Stomach (tissue), 9 donors: ENCODE measurements around the gene WNT11. TPM values are rescaled to one million over a fixed set of nuclear protein-coding genes. Genes with fewer than 3 reads are reported as not detected.

ENCODE experiments used
- DNase-seq, 2 donors: peaks; one replicate each; pipeline versions ENCODE4 v3.0.0 to v3.0.0-alpha.2; 2013 to 2019
- H3K27ac ChIP-seq, 5 donors: fragments of 200-600 bp in 4 of 5; sonication (generic) in 4 of 5; one replicate each; pipeline ENCODE4 v1.5.1; 2013 to 2019; ENCODE audit warnings: mild to moderate bottlenecking in 1 of 5, moderate library complexity in 1 of 5
- H3K27me3 ChIP-seq, 3 donors: fragments of 200-600 bp; sonication (generic); one replicate each; pipeline ENCODE4 v1.5.1; 2017 to 2019; ENCODE audit warnings: mixed run types in 1 of 3
- H3K36me3 ChIP-seq, 4 donors: fragments of 200-600 bp; sonication (generic); 1 replicate in 3 of 4; 2 replicates in 1 of 4; pipeline ENCODE4 v1.5.1; 2016 to 2019
- H3K4me1 ChIP-seq, 4 donors: fragments of 200-600 bp; sonication (generic); one replicate each; pipeline ENCODE4 v1.5.1; 2016 to 2019
- H3K4me3 ChIP-seq, 4 donors: fragments of 200-600 bp; sonication (generic) in 3 of 4; one replicate each; pipeline ENCODE4 v1.5.1; 2016 to 2019; ENCODE audit warnings: mild to moderate bottlenecking in 1 of 4
- H3K9me3 ChIP-seq, 4 donors: fragments of 200-600 bp; sonication (generic); one replicate each; pipeline ENCODE4 v1.5.1; 2016 to 2019
- CTCF ChIP-seq, 7 experiments: fragments of 450-650 bp in 4 of 7; fragments of 200-600 bp in 3 of 7; sonication (generic) in 3 of 7; IDR thresholded peaks; one replicate each; pipeline ENCODE4 v1.5.1; 2016 to 2019; ENCODE audit warnings: antibody characterized with exemption in 7 of 7, control low read depth in 2 of 7, mild to moderate bottlenecking in 1 of 7
- EP300 ChIP-seq: sonication (generic); formaldehyde crosslinking; IDR thresholded peaks from one replicate; pipeline ENCODE4 v1.6.1; 2017; ENCODE audit warnings: antibody characterized with exemption
- POLR2A ChIP-seq, 4 donors: fragments of 450-650 bp; IDR thresholded peaks; one replicate each; pipeline ENCODE4 v1.6.1; 2016; ENCODE audit warnings: antibody characterized with exemption in 4 of 4, control low read depth in 2 of 4, mild to moderate bottlenecking in 1 of 4, moderate library complexity in 1 of 4
- POLR2AphosphoS5 ChIP-seq, 3 donors: sonication (generic); formaldehyde crosslinking; IDR thresholded peaks; one replicate each; pipeline ENCODE4 v1.6.1; 2016; ENCODE audit warnings: antibody characterized with exemption in 3 of 3
- WGBS, 5 donors: extraction: QIAGEN DNeasy Blood & Tissue Kit in 3 of 5; methylation state at CpG; one replicate each; pipeline versions ENCODE4 v1.1.5 to v1.1.7; 2013 to 2018; 5-methylcytosine and 5-hydroxymethylcytosine counted together
- intact Hi-C: fragments of 100-400 bp; cut with DNase I; formaldehyde crosslinking; loops from one replicate; pipeline ENCODE4 v1.15.1; 2023; ENCODE audit warnings: low total_unique reads
- polyA plus RNA-seq, 3 donors: library from polyadenylated mRNA; stranded (reverse); fragments of 200-250 nt; gene quantifications; one replicate each; pipeline ENCODE4 v1.2.3, GENCODE V29; 2013
- total RNA-seq, 5 donors: library from RNA; depleted of rRNA; stranded (reverse); fragments of >200 nt; gene quantifications; one replicate each; pipeline versions ENCODE4 v1.1.0 to v1.2.3, GENCODE V29; 2014 to 2016
- donor health status: healthy with polysubstance abuse.
- donor health status: Bipolar disorder and iron deficiency.
- donor health status: healthy.

The WNT11 gene
- total and polyA plus RNA-seq, 8 donors = 0.12 to 96.7 (median 1.3) TPM; not detected in 2

DNA sequence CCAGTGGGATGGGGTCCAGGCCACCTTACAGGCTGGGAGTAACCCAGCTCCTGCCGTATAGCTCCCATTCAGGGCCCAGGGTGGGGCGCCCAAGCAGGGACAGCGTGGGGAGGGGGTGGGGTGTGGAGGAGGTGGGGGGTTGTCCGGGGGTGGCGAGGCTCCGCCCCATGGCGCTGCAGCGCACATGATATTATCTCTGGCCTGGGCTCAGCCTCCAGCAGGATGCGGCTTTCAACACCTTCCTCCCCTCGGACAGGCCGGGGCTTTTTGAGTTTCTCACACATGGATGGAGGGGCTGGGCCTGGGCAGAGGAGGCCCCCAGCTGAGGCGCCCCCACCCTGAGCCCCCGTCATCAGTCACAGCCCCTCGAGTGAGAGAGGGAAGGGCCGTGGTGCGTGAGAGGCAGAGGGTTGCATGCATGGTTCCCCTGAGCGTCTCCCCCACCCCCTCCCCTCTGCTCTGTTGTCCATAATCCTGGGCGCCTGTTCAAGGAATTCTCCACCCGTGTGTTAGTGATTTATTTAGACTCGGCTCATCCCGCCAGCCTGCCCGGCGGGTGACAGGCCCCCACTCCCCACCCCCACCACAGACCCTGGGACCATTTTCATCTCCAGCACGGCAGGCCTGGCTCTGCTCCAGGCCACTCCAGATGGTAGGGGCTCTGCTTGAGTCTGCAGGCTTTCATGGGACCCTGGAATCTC, 44.9 kb downstream of the WNT11 start:
- 27 to 40% (median 35%) methylated on average over 9 to 24 of the region's 24 CpGs for WGBS, 5 donors
- Histone ChIP-seq H3K4me1 (peaks cover 0 to 11% (median 8%) of the 10 kb centered on the region in 4 donors), H3K27me3 (peaks cover 0 to 32% (median 0%) of the 10 kb centered on the region in 3 donors), H3K9me3 (no peaks in the 10 kb centered on the region), H3K4me3 (peak overlapping the region in 1 of 4 donors; percentile 18), H3K36me3 (no peaks in the 10 kb centered on the region), H3K27ac (no peak overlapping the region)
- intact Hi-C loops = no loop called here
- DNase-seq = peak in 1 of 2 donors; percentile 71
- no peak for TF ChIP-seq POLR2AphosphoS5 (IDR thresholded peaks at IDR 0.05)
- no peak for TF ChIP-seq CTCF (IDR thresholded peaks at IDR 0.05)
- TF ChIP-seq EP300 = no peak
- no peak for TF ChIP-seq POLR2A (IDR thresholded peaks at IDR 0.05)

- H3K4me3 ChIP-seq = no peak overlapping the region
- intact Hi-C loops = no loop called here
- no peak for DNase-seq
- no peaks in the 10 kb centered on the region for H3K36me3 ChIP-seq
- H3K4me1 ChIP-seq = peaks cover 0 to 11% (median 8%) of the 10 kb centered on the region in 4 donors
- no peak overlapping the region for H3K27ac ChIP-seq
- H3K9me3 ChIP-seq = no peaks in the 10 kb centered on the region
- 74 to 83% (median 80%) methylated on average over 7 to 8 of the region's 8 CpGs for WGBS, 5 donors
- TF ChIP-seq EP300 = no peak
- no peak for TF ChIP-seq POLR2A (IDR thresholded peaks at IDR 0.05)
- TF ChIP-seq CTCF (IDR thresholded peaks at IDR 0.05) = no peak
- no peak for TF ChIP-seq POLR2AphosphoS5 (IDR thresholded peaks at IDR 0.05)
- H3K27me3 ChIP-seq = peaks cover 0 to 32% (median 0%) of the 10 kb centered on the region in 3 donors
Measured at GRCh38 chr11:76160856-76161255, 45.4 kb downstream of the WNT11 start.

GRCh38 chr11:76159983-76160661, 46.2 kb downstream of the WNT11 start:
- no peaks in the 10 kb centered on the region for H3K9me3 ChIP-seq
- TF ChIP-seq EP300 (no peak), CTCF (IDR thresholded peaks at IDR 0.05) (no peak), POLR2A (IDR thresholded peaks at IDR 0.05) (no peak), POLR2AphosphoS5 (IDR thresholded peaks at IDR 0.05) (no peak)
- no peak overlapping the region for H3K27ac ChIP-seq
- 73 to 85% (median 81%) methylated on average over 13 to 14 of the region's 14 CpGs for WGBS, 5 donors
- no peak for DNase-seq
- H3K4me1 ChIP-seq = peaks cover 0 to 11% (median 8%) of the 10 kb centered on the region in 4 donors
- H3K27me3 ChIP-seq = peaks cover 0 to 32% (median 0%) of the 10 kb centered on the region in 3 donors
- H3K36me3 ChIP-seq = no peaks in the 10 kb centered on the region
- no peak overlapping the region for H3K4me3 ChIP-seq
- intact Hi-C loops = no loop called here

GRCh38 chr11:76159303-76159937, 46.9 kb downstream of the WNT11 start:
- Histone ChIP-seq H3K36me3 (no peaks in the 10 kb centered on the region), H3K9me3 (no peaks in the 10 kb centered on the region), H3K4me3 (no peak overlapping the region), H3K27ac (no peak overlapping the region), H3K27me3 (peaks cover 0 to 32% (median 0%) of the 10 kb centered on the region in 3 donors), H3K4me1 (peaks cover 0 to 11% (median 8%) of the 10 kb centered on the region in 4 donors)
- TF ChIP-seq POLR2A (IDR thresholded peaks at IDR 0.05) (no peak), POLR2AphosphoS5 (IDR thresholded peaks at IDR 0.05) (no peak), EP300 (no peak), CTCF (IDR thresholded peaks at IDR 0.05) (no peak)
- 80 to 91% (median 83%) methylated on average over 8 to 14 of the region's 14 CpGs for WGBS, 5 donors
- intact Hi-C loops = no loop called here
- no peak for DNase-seq
